GM12878 (cell line): ENCODE data around the gene PKD1L1. TPM values are rescaled to one million over a fixed set of nuclear protein-coding genes. Genes with fewer than 3 reads are reported as not detected.

ENCODE experiments used
- ATAC-seq: fragments of 200-7000 bp; cut with Tn5 transposase; 3 replicates; pipeline ENCODE4 v1.9.1; 2020; ENCODE audit warnings: mild to moderate bottlenecking, moderate library complexity
- BruUV-seq: library from RNA; stranded (reverse); fragments of 400-500 nt; replicated peaks from 2 replicates; lab custom pipeline; 2021; lab: Mats Ljungman, UMichigan
- CTCF ChIA-PET: fragments of 300-600 bp; sonication (Branson Sonifier 250); formaldehyde crosslinking; extraction: SDS; loops from one replicate; lab custom pipeline; 2021; ENCODE audit warnings: inconsistent platforms; lab: Yijun Ruan, JAX
- POLR2A ChIA-PET: fragments of 350-600 bp; formaldehyde crosslinking; extraction: SDS; loops from one replicate; lab custom pipeline; 2021; ENCODE audit warnings: inconsistent platforms; lab: Charles Lee
- RAD21 ChIA-PET: fragments of 300-600 bp; sonication (Branson Sonifier 250); formaldehyde crosslinking; loops from one replicate; lab custom pipeline; 2023; ENCODE audit warnings: antibody characterized with exemption; ENCODE audit not compliant: unreplicated experiment; lab: Charles Lee
- SMC1A ChIA-PET: fragments of 300-600 bp; sonication (Branson Sonifier 250); formaldehyde crosslinking; loops from one replicate; lab custom pipeline; 2023; ENCODE audit not compliant: unreplicated experiment, uncharacterized antibody; lab: Charles Lee
- DNase-seq: peaks from one replicate; pipeline ENCODE4 v3.0.0-alpha.2; 2011; ENCODE audit warnings: low read depth, low spot score
- FAIRE-seq: peaks from 3 replicates; lab custom pipeline; 2011; peaks lifted over from hg19 to GRCh38; lab: Jason Lieb, UNC
- H2AFZ ChIP-seq: 2 replicates; pipeline ENCODE4 v1.6.0; 2011; ENCODE audit warnings: low read depth, low read length, control low read depth; ENCODE audit not compliant: control insufficient read depth
- H3K27ac ChIP-seq: 2 replicates; pipeline ENCODE4 v1.5.1; 2011; ENCODE audit warnings: control low read depth; ENCODE audit not compliant: control insufficient read depth, insufficient read depth
- H3K27me3 ChIP-seq, 2 experiments: replicated peaks in 1 of 2; 2 replicates each; pipeline versions ENCODE4 v1.6.0 to v1.6.1; 2011; ENCODE audit warnings: low read length in 1 of 2; ENCODE audit not compliant: control insufficient read depth in 2 of 2, insufficient read depth in 2 of 2
- H3K36me3 ChIP-seq, 2 experiments: 2 replicates each; pipeline ENCODE4 v1.5.1; 2011; ENCODE audit warnings: low read length in 1 of 2; ENCODE audit not compliant: control insufficient read depth in 2 of 2, insufficient read depth in 2 of 2
- H3K4me1 ChIP-seq: 2 replicates; pipeline ENCODE4 v1.6.1; 2011; ENCODE audit warnings: mild to moderate bottlenecking, low read length, moderate library complexity, mixed read lengths; ENCODE audit not compliant: control insufficient read depth, insufficient read depth
- H3K4me2 ChIP-seq: 2 replicates; pipeline ENCODE4 v1.6.0; 2011; ENCODE audit warnings: control low read depth; ENCODE audit not compliant: control insufficient read depth, insufficient read depth
- H3K4me3 ChIP-seq: fragments of 200-600 bp; sonication (generic); 2 replicates; pipeline ENCODE4 v1.5.1; 2016
- H3K79me2 ChIP-seq: 2 replicates; pipeline ENCODE4 v1.6.0; 2011; ENCODE audit warnings: low read length; ENCODE audit not compliant: control insufficient read depth, insufficient read depth
- H3K9ac ChIP-seq: 2 replicates; pipeline ENCODE4 v1.8.0; 2011; ENCODE audit warnings: low read length, control low read depth, mixed read lengths; ENCODE audit not compliant: control insufficient read depth, insufficient read depth
- H3K9me3 ChIP-seq: replicated peaks from 3 replicates; pipeline ENCODE4 v1.5.1; 2011; ENCODE audit warnings: mild to moderate bottlenecking, low read length; ENCODE audit not compliant: control insufficient read depth, insufficient read depth
- H4K20me1 ChIP-seq: 2 replicates; pipeline ENCODE4 v1.6.0; 2011; ENCODE audit not compliant: control insufficient read depth, insufficient read depth
- CEBPB ChIP-seq, 2 experiments: fragments of 150-350 bp in 1 of 2; IDR thresholded peaks; 2 replicates each; pipeline ENCODE4 v1.6.1; 2012 to 2014; ENCODE audit warnings: low read depth in 2 of 2, low read length in 2 of 2, borderline replicate concordance in 1 of 2, inconsistent platforms in 1 of 2
- EED ChIP-seq: sonication (generic); IDR thresholded peaks from 2 replicates; pipeline ENCODE4 v1.6.1; 2016; ENCODE audit warnings: antibody characterized with exemption, low read depth
- IKZF1 ChIP-seq: fragments of 450-650 bp; conservative IDR thresholded peaks from 2 replicates; pipeline ENCODE4 v1.6.1; 2017; ENCODE audit warnings: antibody characterized with exemption, mild to moderate bottlenecking
- JUNB ChIP-seq: IDR thresholded peaks from 2 replicates; pipeline ENCODE4 v1.6.1; 2016; ENCODE audit warnings: antibody characterized with exemption, mild to moderate bottlenecking
- KDM1A ChIP-seq: fragments of 200-600 bp; sonication (generic); IDR thresholded peaks from 2 replicates; pipeline ENCODE4 v1.6.1; 2016; ENCODE audit warnings: borderline replicate concordance
- MYC ChIP-seq: IDR thresholded peaks from 2 replicates; pipeline ENCODE4 v1.6.1; 2011; ENCODE audit warnings: mild to moderate bottlenecking, low read length, moderate library complexity, inconsistent platforms; ENCODE audit not compliant: insufficient read depth, insufficient replicate concordance, insufficient read length, severe bottlenecking
- PAX8 ChIP-seq: fragments of 450-650 bp; IDR thresholded peaks from 2 replicates; pipeline ENCODE4 v1.6.1; 2017; ENCODE audit warnings: mild to moderate bottlenecking, moderate library complexity
- ZNF384 ChIP-seq: IDR thresholded peaks from 2 replicates; pipeline ENCODE4 v1.6.1; 2012; ENCODE audit warnings: low read depth, mild to moderate bottlenecking, low read length, improper control_type of control experiment, borderline replicate concordance
- WGBS: methylation state at CpG from one replicate; pipeline ENCODE4 v1.1.6; 2016; ENCODE audit warnings: low lambda C conversion rate; ENCODE audit not compliant: insufficient replicate concordance, insufficient coverage; ENCODE audit errors: missing lambda C conversion rate; 5-methylcytosine and 5-hydroxymethylcytosine counted together
- in situ Hi-C: fragments of 300-500 bp; cut with MboI; formaldehyde crosslinking; loops from 9 replicates; pipeline ENCODE4 v1.14.3; 2018; ENCODE audit warnings: mixed read lengths
- intact Hi-C: fragments of 100-400 bp; cut with micrococcal nuclease; formaldehyde crosslinking; loops from one replicate; pipeline ENCODE4 v1.14.2; 2022; ENCODE audit not compliant: unreplicated experiment
- polyA plus RNA-seq, 11 experiments: library from polyadenylated mRNA; depleted of rRNA in 4 of 11; unstranded in 6 of 11; stranded (reverse) in 5 of 11; fragments of >200 nt; fragmentation: Nextera tagmentation in 4 of 11; fragmentation: Illumina TruSeq in 1 of 11; extraction: Ambion mirVana in 4 of 11; extraction: Trizol in 1 of 11; gene quantifications; 1 replicate in 1 of 11; 2 replicates in 10 of 11; pipeline versions ENCODE4 v1.2.1 to v1.2.3, GENCODE V29; 2011 to 2016; ENCODE audit warnings: inconsistent platforms in 2 of 11, missing spikeins in 2 of 11, low read depth in 1 of 11
- total RNA-seq, 4 experiments: library from RNA; depleted of rRNA in 3 of 4; stranded (reverse); fragments of >200 nt in 3 of 4; fragmentation: Illumina TruSeq in 1 of 4; extraction: Trizol in 1 of 4; gene quantifications; 2 replicates each; pipeline versions ENCODE4 v1.2.1 to v1.2.3, GENCODE V29; 2013 to 2021
- TF ChIP-seq, protein P1 (sequence below): IDR thresholded peaks from 2 replicates; pipeline ENCODE4 v1.6.1; 2012; ENCODE audit warnings: low read depth, low read length, improper control_type of control experiment
- TF ChIP-seq, protein P2 (sequence below): fragments of 450-650 bp; IDR thresholded peaks from 2 replicates; pipeline ENCODE4 v1.6.1; 2017; ENCODE audit warnings: antibody characterized with exemption, mild to moderate bottlenecking, moderate library complexity
- TF ChIP-seq, protein P3 (sequence below): fragments of 450-650 bp; formaldehyde crosslinking; IDR thresholded peaks from 2 replicates; pipeline ENCODE4 v1.4.0; 2020; ENCODE audit warnings: mild to moderate bottlenecking, moderate library complexity

The PKD1L1 gene
- total and polyA plus RNA-seq, 10 of the 15 experiments (the other 5 are each of a cell fraction or from before 2014, with no cell fraction given), result under 0.01 to 0.05 (median 0.02) TPM; not detected in 3

DNA sequence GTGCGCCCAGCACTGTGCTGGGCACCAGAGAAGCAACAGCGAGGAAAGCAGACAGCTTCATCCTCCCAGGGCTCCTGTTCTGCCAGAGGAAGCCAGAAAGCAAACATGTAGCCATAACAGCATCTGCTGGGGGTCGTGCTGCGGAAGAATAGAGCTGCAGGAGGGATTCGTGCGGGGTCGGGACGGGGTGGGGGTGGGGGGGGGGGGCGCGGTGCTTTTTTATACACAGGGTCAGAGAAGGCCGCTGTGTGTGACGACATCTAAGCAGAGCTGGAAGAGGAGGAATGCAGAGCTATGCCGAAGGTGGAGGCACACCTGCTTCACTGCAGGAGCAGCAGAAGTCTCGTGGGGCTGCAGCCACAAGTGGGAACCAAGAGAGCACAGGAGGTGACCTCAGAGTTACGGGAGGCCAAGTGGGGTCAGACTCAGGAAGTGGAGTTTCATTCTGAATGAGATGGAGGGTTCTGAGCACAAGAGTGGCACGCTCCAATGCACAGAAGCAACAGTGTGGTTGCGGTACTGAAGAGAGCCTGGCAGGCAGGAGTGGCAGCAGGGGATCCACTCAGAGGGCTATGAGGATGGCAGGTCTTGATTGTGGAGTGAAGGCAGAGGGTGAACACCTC lies 11.1 kb downstream of the PKD1L1 start (continued):
- TF ChIP-seq, protein P1, sequence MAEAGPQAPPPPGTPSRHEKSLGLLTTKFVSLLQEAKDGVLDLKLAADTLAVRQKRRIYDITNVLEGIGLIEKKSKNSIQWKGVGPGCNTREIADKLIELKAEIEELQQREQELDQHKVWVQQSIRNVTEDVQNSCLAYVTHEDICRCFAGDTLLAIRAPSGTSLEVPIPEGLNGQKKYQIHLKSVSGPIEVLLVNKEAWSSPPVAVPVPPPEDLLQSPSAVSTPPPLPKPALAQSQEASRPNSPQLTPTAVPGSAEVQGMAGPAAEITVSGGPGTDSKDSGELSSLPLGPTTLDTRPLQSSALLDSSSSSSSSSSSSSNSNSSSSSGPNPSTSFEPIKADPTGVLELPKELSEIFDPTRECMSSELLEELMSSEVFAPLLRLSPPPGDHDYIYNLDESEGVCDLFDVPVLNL, result no peak
- TF ChIP-seq ZNF384 (no peak), MYC (peak; percentile 66), KDM1A (no peak)

DNA sequence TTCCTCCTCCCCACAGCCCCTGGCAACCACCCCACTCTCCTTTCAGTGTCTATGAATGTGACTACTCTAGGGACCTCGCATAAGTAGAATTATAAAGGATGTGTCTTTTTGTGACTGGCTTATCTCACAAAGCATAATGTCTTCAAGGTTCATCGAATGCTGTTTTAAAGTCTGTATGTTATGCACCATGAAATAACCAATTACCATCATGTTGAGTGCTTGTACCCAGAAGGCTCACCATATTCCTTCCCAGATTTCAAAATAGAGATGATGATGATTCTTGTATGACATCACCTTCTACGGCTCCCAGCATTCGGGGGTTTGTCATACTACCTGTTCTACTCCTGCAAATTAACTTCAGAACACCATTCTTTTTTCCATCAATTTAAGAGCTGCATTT lies 11.9 kb downstream of the PKD1L1 start:
- no peaks in the 10 kb centered on the region for H4K20me1 ChIP-seq
- in situ Hi-C loops, result loop anchor here (25.0 kb wide), 1 partner anchor 1826 kb away; the partner anchor contains the start of gene VWC2
- TF ChIP-seq CEBPB (IDR thresholded peaks at IDR 0.05; ENCODE audit: borderline replicate concordance in 1 of 2, low read depth in 2 of 2, low read length in 2 of 2) (no peak), IKZF1 (no peak), JUNB (no peak), EED (no peak), PAX8 (no peak)
- TF ChIP-seq, protein P2, sequence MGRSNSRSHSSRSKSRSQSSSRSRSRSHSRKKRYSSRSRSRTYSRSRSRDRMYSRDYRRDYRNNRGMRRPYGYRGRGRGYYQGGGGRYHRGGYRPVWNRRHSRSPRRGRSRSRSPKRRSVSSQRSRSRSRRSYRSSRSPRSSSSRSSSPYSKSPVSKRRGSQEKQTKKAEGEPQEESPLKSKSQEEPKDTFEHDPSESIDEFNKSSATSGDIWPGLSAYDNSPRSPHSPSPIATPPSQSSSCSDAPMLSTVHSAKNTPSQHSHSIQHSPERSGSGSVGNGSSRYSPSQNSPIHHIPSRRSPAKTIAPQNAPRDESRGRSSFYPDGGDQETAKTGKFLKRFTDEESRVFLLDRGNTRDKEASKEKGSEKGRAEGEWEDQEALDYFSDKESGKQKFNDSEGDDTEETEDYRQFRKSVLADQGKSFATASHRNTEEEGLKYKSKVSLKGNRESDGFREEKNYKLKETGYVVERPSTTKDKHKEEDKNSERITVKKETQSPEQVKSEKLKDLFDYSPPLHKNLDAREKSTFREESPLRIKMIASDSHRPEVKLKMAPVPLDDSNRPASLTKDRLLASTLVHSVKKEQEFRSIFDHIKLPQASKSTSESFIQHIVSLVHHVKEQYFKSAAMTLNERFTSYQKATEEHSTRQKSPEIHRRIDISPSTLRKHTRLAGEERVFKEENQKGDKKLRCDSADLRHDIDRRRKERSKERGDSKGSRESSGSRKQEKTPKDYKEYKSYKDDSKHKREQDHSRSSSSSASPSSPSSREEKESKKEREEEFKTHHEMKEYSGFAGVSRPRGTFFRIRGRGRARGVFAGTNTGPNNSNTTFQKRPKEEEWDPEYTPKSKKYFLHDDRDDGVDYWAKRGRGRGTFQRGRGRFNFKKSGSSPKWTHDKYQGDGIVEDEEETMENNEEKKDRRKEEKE, result no peak
- TF ChIP-seq, protein P3, sequence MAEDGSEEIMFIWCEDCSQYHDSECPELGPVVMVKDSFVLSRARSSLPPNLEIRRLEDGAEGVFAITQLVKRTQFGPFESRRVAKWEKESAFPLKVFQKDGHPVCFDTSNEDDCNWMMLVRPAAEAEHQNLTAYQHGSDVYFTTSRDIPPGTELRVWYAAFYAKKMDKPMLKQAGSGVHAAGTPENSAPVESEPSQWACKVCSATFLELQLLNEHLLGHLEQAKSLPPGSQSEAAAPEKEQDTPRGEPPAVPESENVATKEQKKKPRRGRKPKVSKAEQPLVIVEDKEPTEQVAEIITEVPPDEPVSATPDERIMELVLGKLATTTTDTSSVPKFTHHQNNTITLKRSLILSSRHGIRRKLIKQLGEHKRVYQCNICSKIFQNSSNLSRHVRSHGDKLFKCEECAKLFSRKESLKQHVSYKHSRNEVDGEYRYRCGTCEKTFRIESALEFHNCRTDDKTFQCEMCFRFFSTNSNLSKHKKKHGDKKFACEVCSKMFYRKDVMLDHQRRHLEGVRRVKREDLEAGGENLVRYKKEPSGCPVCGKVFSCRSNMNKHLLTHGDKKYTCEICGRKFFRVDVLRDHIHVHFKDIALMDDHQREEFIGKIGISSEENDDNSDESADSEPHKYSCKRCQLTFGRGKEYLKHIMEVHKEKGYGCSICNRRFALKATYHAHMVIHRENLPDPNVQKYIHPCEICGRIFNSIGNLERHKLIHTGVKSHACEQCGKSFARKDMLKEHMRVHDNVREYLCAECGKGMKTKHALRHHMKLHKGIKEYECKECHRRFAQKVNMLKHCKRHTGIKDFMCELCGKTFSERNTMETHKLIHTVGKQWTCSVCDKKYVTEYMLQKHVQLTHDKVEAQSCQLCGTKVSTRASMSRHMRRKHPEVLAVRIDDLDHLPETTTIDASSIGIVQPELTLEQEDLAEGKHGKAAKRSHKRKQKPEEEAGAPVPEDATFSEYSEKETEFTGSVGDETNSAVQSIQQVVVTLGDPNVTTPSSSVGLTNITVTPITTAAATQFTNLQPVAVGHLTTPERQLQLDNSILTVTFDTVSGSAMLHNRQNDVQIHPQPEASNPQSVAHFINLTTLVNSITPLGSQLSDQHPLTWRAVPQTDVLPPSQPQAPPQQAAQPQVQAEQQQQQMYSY (CRISPR knock-in tag), result no peak
- TF ChIP-seq, all 136 proteins: peak for 0
- H3K79me2 ChIP-seq, result no peaks in the 10 kb centered on the region
- ATAC-seq (no peak), DNase-seq (no peak), FAIRE-seq (no peak)
- BruUV-seq, result no TSS peak
- ChIA-PET RAD21 (interaction anchor here (1.0 to 3.0 kb wide), 3 partner anchors 9 to 149 kb away, joined by 3 to 17 read pairs (median 4); partner anchors contain the start of gene PKD1L1), CTCF (interaction anchor here (1.1 to 2.2 kb wide), 2 partner anchors 42 to 265 kb away, joined by 4 to 6 read pairs; no protein-coding TSS in a partner anchor), SMC1A (interaction anchor here (2.4 kb wide), 1 partner anchor 8 kb away, joined by 13 read pairs; no protein-coding TSS in a partner anchor), POLR2A (no interaction called here)
- H3K27ac ChIP-seq, result no peak overlapping the region
- peaks cover 0 to 1% of the 10 kb centered on the region in 2 experiments; a peak in 2 of 4 replicates for H3K27me3 ChIP-seq
- peaks cover 28% of the 10 kb centered on the region for H3K4me1 ChIP-seq
- no peak overlapping the region for H2AFZ ChIP-seq
- no peaks in the 10 kb centered on the region for H3K9me3 ChIP-seq
- no peaks in the 10 kb centered on the region for H3K36me3 ChIP-seq
- 39% methylated on average over 4 of the region's 4 CpGs for WGBS
- peak overlapping the region; percentile 81 for H3K4me2 ChIP-seq
- intact Hi-C loops, result loop anchor here (5.0 kb wide), 1 partner anchor 321 kb away; no protein-coding TSS in a partner anchor
- H3K9ac ChIP-seq, result no peak overlapping the region
- no peak overlapping the region for H3K4me3 ChIP-seq
